Caco-2 (cell line): ENCODE data around the gene BRICD5. TPM values are rescaled to one million over a fixed set of nuclear protein-coding genes. Genes with fewer than 3 reads are reported as not detected.

Experiments used
- BruUV-seq: library from RNA; stranded (reverse); fragments of 400-500 nt; replicated peaks from 2 replicates; lab custom pipeline; 2021; lab: Mats Ljungman, UMichigan
- CTCF ChIA-PET: fragments of 300-600 bp; sonication (Branson Sonifier 250); formaldehyde crosslinking; loops from one replicate; lab custom pipeline; 2022; ENCODE audit warnings: antibody characterized with exemption; lab: Charles Lee
- POLR2A ChIA-PET: fragments of 300-600 bp; sonication (Branson Sonifier 250); formaldehyde crosslinking; loops from one replicate; lab custom pipeline; 2022; ENCODE audit warnings: antibody characterized with exemption; lab: Charles Lee
- DNase-seq, 2 experiments: peaks; one replicate each; pipeline versions ENCODE4 v3.0.0 to v3.0.0-alpha.2; 2020 to 2022
- H3K27me3 ChIP-seq: replicated peaks from 2 replicates; pipeline ENCODE4 v1.6.0; 2011; ENCODE audit warnings: low read length; ENCODE audit not compliant: control insufficient read depth, insufficient read depth
- H3K36me3 ChIP-seq: 2 replicates; pipeline ENCODE4 v1.5.1; 2011; ENCODE audit warnings: low read length; ENCODE audit not compliant: control insufficient read depth, insufficient read depth
- H3K4me1 ChIP-seq: fragments of 250-450 bp; sonication (Bioruptor Pico); 2 replicates; pipeline ENCODE4 v1.5.1; 2020; ENCODE audit warnings: mild to moderate bottlenecking
- H3K4me3 ChIP-seq: 2 replicates; pipeline ENCODE4 v1.5.1; 2011; ENCODE audit warnings: low read depth, mild to moderate bottlenecking, control low read depth, low read length
- H3K9me3 ChIP-seq: fragments of 250-450 bp; sonication (Bioruptor Pico); 2 replicates; pipeline ENCODE4 v1.5.1; 2020; ENCODE audit warnings: mild to moderate bottlenecking, moderate library complexity
- H3K27ac Mint-ChIP-seq: one replicate; pipeline ENCODE4 v1.8.0; 2022; ENCODE audit warnings: mixed read lengths; ENCODE audit not compliant: unreplicated experiment
- H3K27me3 Mint-ChIP-seq: one replicate; pipeline ENCODE4 v1.8.0; 2022; ENCODE audit warnings: mixed read lengths; ENCODE audit not compliant: insufficient read depth, unreplicated experiment
- H3K36me3 Mint-ChIP-seq: one replicate; pipeline ENCODE4 v1.8.0; 2022; ENCODE audit warnings: mild to moderate bottlenecking, mixed read lengths; ENCODE audit not compliant: insufficient read depth, unreplicated experiment
- H3K4me1 Mint-ChIP-seq: one replicate; pipeline ENCODE4 v1.8.0; 2022; ENCODE audit warnings: low read depth, mixed read lengths; ENCODE audit not compliant: unreplicated experiment
- H3K4me3 Mint-ChIP-seq: one replicate; pipeline ENCODE4 v1.8.0; 2022; ENCODE audit warnings: mild to moderate bottlenecking, moderate library complexity, mixed read lengths; ENCODE audit not compliant: unreplicated experiment
- H3K9me3 Mint-ChIP-seq: one replicate; pipeline ENCODE4 v1.8.0; 2022; ENCODE audit warnings: mixed read lengths; ENCODE audit not compliant: unreplicated experiment
- CTCF ChIP-seq, 2 experiments: fragments of 200-600 bp in 1 of 2; IDR thresholded peaks; 1 replicate in 1 of 2; 2 replicates in 1 of 2; pipeline versions ENCODE4 v1.5.1 to v1.8.0; 2011 to 2022; ENCODE audit warnings: antibody characterized with exemption in 1 of 2, control low read depth in 1 of 2, inconsistent platforms in 1 of 2, low read depth in 1 of 2, low read length in 1 of 2, mild to moderate bottlenecking in 1 of 2, moderate library complexity in 1 of 2; ENCODE audit not compliant: insufficient read depth in 1 of 2, severe bottlenecking in 1 of 2, unreplicated experiment in 1 of 2
- intact Hi-C: fragments of 100-400 bp; cut with micrococcal nuclease; formaldehyde crosslinking; loops from one replicate; pipeline ENCODE4 v1.10.0; 2022; ENCODE audit not compliant: unreplicated experiment
- total RNA-seq: library from RNA; stranded (reverse); gene quantifications from 2 replicates; pipeline ENCODE4 v1.2.3, GENCODE V29; 2022

The BRICD5 gene
- total RNA-seq, 1 experiment from 2014 or later = 10.0 TPM

- no peaks in the 10 kb centered on the region for H3K4me1 Mint-ChIP-seq
- H3K36me3 Mint-ChIP-seq = peaks cover 52% of the 10 kb centered on the region
- H3K27me3 Mint-ChIP-seq = no peaks in the 10 kb centered on the region
- no peak overlapping the region for H3K4me3 ChIP-seq
- TF ChIP-seq CTCF (IDR thresholded peaks at IDR 0.05; ENCODE audit: insufficient read depth in 1 of 2, low read depth in 1 of 2, low read length in 1 of 2, severe bottlenecking in 1 of 2, unreplicated experiment in 1 of 2) = no peak
- ChIA-PET CTCF (no interaction called here), POLR2A (interaction anchor here (1.0 kb wide), 1 partner anchor 18 kb away, joined by 3 read pairs; the partner anchor contains the start of gene TRAF7)
- H3K27ac Mint-ChIP-seq = no peak overlapping the region
- H3K9me3 ChIP-seq = no peaks in the 10 kb centered on the region
- no peaks in the 10 kb centered on the region for H3K9me3 Mint-ChIP-seq
- H3K27me3 ChIP-seq = no peaks in the 10 kb centered on the region
- intact Hi-C loops = no loop called here
- DNase-seq = no peak
- H3K36me3 ChIP-seq = no peaks in the 10 kb centered on the region; the same call in 1 of the 2 replicates
- H3K4me1 ChIP-seq = no peaks in the 10 kb centered on the region
- H3K4me3 Mint-ChIP-seq = no peak overlapping the region
- no TSS peak for BruUV-seq
Measured at GRCh38 chr16:2173366-2173765, 37.3 kb downstream of the BRICD5 start.

GRCh38 chr16:2172688-2173335 lies 37.9 kb downstream of the BRICD5 start:
- CTCF ChIA-PET = interaction anchor here (0.6 kb wide), 1 partner anchor 117 kb away, joined by 3 read pairs; no protein-coding TSS in a partner anchor

GRCh38 chr16:2171601-2172178 lies 39.0 kb downstream of the BRICD5 start:
- no peak for TF ChIP-seq CTCF (IDR thresholded peaks at IDR 0.05; ENCODE audit: insufficient read depth in 1 of 2, low read depth in 1 of 2, low read length in 1 of 2, severe bottlenecking in 1 of 2, unreplicated experiment in 1 of 2)
- Mint-ChIP-seq H3K4me3 (no peak overlapping the region), H3K9me3 (no peaks in the 10 kb centered on the region), H3K4me1 (no peaks in the 10 kb centered on the region), H3K27ac (no peak overlapping the region), H3K27me3 (no peaks in the 10 kb centered on the region), H3K36me3 (peaks cover 47% of the 10 kb centered on the region)
- intact Hi-C loops = no loop called here
- H3K36me3 ChIP-seq = no peaks in the 10 kb centered on the region; the same call in none of the 2 replicates
- no peak for DNase-seq
- H3K4me3 ChIP-seq = no peak overlapping the region
- ChIA-PET POLR2A (no interaction called here), CTCF (no interaction called here)
- H3K4me1 ChIP-seq = no peaks in the 10 kb centered on the region
- BruUV-seq = no TSS peak
- no peaks in the 10 kb centered on the region for H3K9me3 ChIP-seq
- H3K27me3 ChIP-seq = no peaks in the 10 kb centered on the region

More at GRCh38 chr16:2172688-2173335, 37.9 kb downstream of the BRICD5 start:
- Histone ChIP-seq H3K27me3 (no peaks in the 10 kb centered on the region), H3K36me3 (no peaks in the 10 kb centered on the region; the same call in 1 of the 2 replicates), H3K4me3 (no peak overlapping the region), H3K9me3 (no peaks in the 10 kb centered on the region), H3K4me1 (no peaks in the 10 kb centered on the region)
- DNase-seq = no peak
- no peaks in the 10 kb centered on the region for H3K9me3 Mint-ChIP-seq
- no peak for TF ChIP-seq CTCF (IDR thresholded peaks at IDR 0.05; ENCODE audit: insufficient read depth in 1 of 2, low read depth in 1 of 2, low read length in 1 of 2, severe bottlenecking in 1 of 2, unreplicated experiment in 1 of 2)
- no peak overlapping the region for H3K27ac Mint-ChIP-seq
- H3K36me3 Mint-ChIP-seq = peaks cover 58% of the 10 kb centered on the region
- no peaks in the 10 kb centered on the region for H3K4me1 Mint-ChIP-seq
- BruUV-seq = no TSS peak
- POLR2A ChIA-PET = interaction anchor here (1.0 kb wide), 1 partner anchor 18 kb away, joined by 3 read pairs; the partner anchor contains the start of gene TRAF7
- intact Hi-C loops = no loop called here
- H3K4me3 Mint-ChIP-seq = no peak overlapping the region
- no peaks in the 10 kb centered on the region for H3K27me3 Mint-ChIP-seq
